K562 (cell line): ENCODE data around the gene KCTD18. TPM values are rescaled to one million over a fixed set of nuclear protein-coding genes. Genes with fewer than 3 reads are reported as not detected.

Experiments used
- ATAC-seq: fragments of 200-7000 bp; cut with Tn5 transposase; 3 replicates; pipeline ENCODE4 v1.9.1; 2020; ENCODE audit warnings: moderate library complexity
- BruUV-seq: library from RNA; stranded (reverse); fragments of 400-500 nt; replicated peaks from 2 replicates; lab custom pipeline; 2021; lab: Mats Ljungman, UMichigan
- CTCF ChIA-PET: fragments of 300-600 bp; formaldehyde crosslinking; extraction: SDS; loops from one replicate; lab custom pipeline; 2021; ENCODE audit warnings: low intra/inter-chr PET ratio; lab: Yijun Ruan, JAX
- POLR2A ChIA-PET: fragments of 300-600, 350-650 bp; sonication (Branson Sonifier 250); formaldehyde crosslinking; extraction: SDS; loops from one replicate; lab custom pipeline; 2021; ENCODE audit warnings: antibody characterized with exemption, inconsistent platforms; lab: Yijun Ruan, JAX
- DNase-seq, 4 experiments: peaks; one replicate each; pipeline versions ENCODE4 v3.0.0 to v3.0.0-alpha.2; 2011 to 2018; ENCODE audit warnings: low spot score in 3 of 4, mixed read lengths in 3 of 4; ENCODE audit errors: extremely low read depth in 1 of 4
- FAIRE-seq: peaks from 2 replicates; lab custom pipeline; 2011; peaks lifted over from hg19 to GRCh38; lab: Jason Lieb, UNC
- H2AFZ ChIP-seq: 2 replicates; pipeline ENCODE4 v1.6.0; 2011; ENCODE audit warnings: low read depth, low read length, control low read depth, inconsistent platforms
- H3K27ac ChIP-seq: fragments of 200-600 bp; 3 replicates; pipeline ENCODE4 v1.8.0; 2011; ENCODE audit warnings: low read depth, mild to moderate bottlenecking, control low read depth, inconsistent platforms, low read length, moderate library complexity, mixed read lengths; ENCODE audit errors: extremely low read depth
- H3K27me3 ChIP-seq, 2 experiments: fragments of 300-600 bp in 1 of 2; 2 replicates in 1 of 2; 3 replicates in 1 of 2; pipeline versions ENCODE4 v1.6.0 to v1.8.0; 2011; ENCODE audit warnings: inconsistent platforms in 2 of 2, low read length in 2 of 2, mild to moderate bottlenecking in 1 of 2, mixed read lengths in 1 of 2, moderate library complexity in 1 of 2; ENCODE audit not compliant: control insufficient read depth in 2 of 2, insufficient read depth in 2 of 2
- H3K36me3 ChIP-seq: fragments of 300-600 bp; 3 replicates; pipeline ENCODE4 v1.8.0; 2011; ENCODE audit warnings: mild to moderate bottlenecking, low read length, inconsistent platforms; ENCODE audit not compliant: control insufficient read depth, insufficient read depth
- H3K4me1 ChIP-seq, 2 experiments: fragments of 200-600 bp in 1 of 2; replicated peaks in 1 of 2; 2 replicates in 1 of 2; 3 replicates in 1 of 2; pipeline versions ENCODE4 v1.5.1 to v1.8.0; 2011; ENCODE audit warnings: inconsistent platforms in 2 of 2, low read length in 2 of 2, mild to moderate bottlenecking in 1 of 2, mixed read lengths in 1 of 2, moderate library complexity in 1 of 2; ENCODE audit not compliant: control insufficient read depth in 2 of 2, insufficient read depth in 2 of 2
- H3K4me2 ChIP-seq: 2 replicates; pipeline ENCODE4 v1.6.1; 2011; ENCODE audit warnings: low read length, control low read depth, inconsistent platforms, mixed read lengths; ENCODE audit not compliant: insufficient read depth
- H3K4me3 ChIP-seq: fragments of 200-600 bp; sonication (generic), shearing (Covaris generic); 2 replicates; pipeline ENCODE4 v1.5.1; 2016; ENCODE audit warnings: control low read depth, inconsistent platforms
- H3K79me2 ChIP-seq: fragments of 200-600 bp; 3 replicates; pipeline ENCODE4 v1.8.0; 2011; ENCODE audit warnings: low read length, inconsistent platforms; ENCODE audit not compliant: control insufficient read depth, insufficient read depth
- H3K9ac ChIP-seq, 2 experiments: 2 replicates each; pipeline versions ENCODE4 v1.6.0 to v1.6.1; 2011; ENCODE audit warnings: low read depth in 2 of 2, low read length in 2 of 2, control low read depth in 1 of 2, inconsistent platforms in 1 of 2, mild to moderate bottlenecking in 1 of 2, mixed read lengths in 1 of 2; ENCODE audit not compliant: insufficient read depth in 1 of 2
- H3K9me1 ChIP-seq: one replicate; pipeline ENCODE4 v1.6.0; 2011; ENCODE audit warnings: inconsistent platforms, mild to moderate bottlenecking, low read length, moderate library complexity; ENCODE audit not compliant: control insufficient read depth, insufficient read depth
- H3K9me3 ChIP-seq: replicated peaks from 2 replicates; pipeline ENCODE4 v1.5.1; 2011; ENCODE audit warnings: low read depth, low read length, inconsistent platforms; ENCODE audit not compliant: control insufficient read depth, insufficient read depth
- H4K20me1 ChIP-seq: replicated peaks from 2 replicates; pipeline ENCODE4 v1.6.1; 2011; ENCODE audit warnings: low read length, inconsistent platforms, mixed read lengths; ENCODE audit not compliant: control insufficient read depth, insufficient read depth
- CHD2 ChIP-seq: IDR thresholded peaks from 2 replicates; pipeline ENCODE4 v1.6.1; 2011; ENCODE audit warnings: low read depth, low read length
- FOXK1 ChIP-seq: sonication (generic); formaldehyde crosslinking; IDR thresholded peaks from 2 replicates; pipeline ENCODE4 v1.8.0; 2022; ENCODE audit warnings: missing genetic modification reagents, mild to moderate bottlenecking, borderline replicate concordance
- RFX1 ChIP-seq: fragments of 450-650 bp; IDR thresholded peaks from 2 replicates; pipeline ENCODE4 v1.6.1; 2016; ENCODE audit warnings: mild to moderate bottlenecking, moderate library complexity
- XRCC5 ChIP-seq: fragments of 200-400 bp; formaldehyde crosslinking; IDR thresholded peaks from 2 replicates; pipeline ENCODE4 v1.6.1; 2017; ENCODE audit warnings: low read depth, mild to moderate bottlenecking, low read length
- ZNF12 ChIP-seq: sonication (generic); formaldehyde crosslinking; IDR thresholded peaks from 2 replicates; pipeline ENCODE4 v1.4.0; 2020; ENCODE audit warnings: mild to moderate bottlenecking, missing genetic modification reagents
- ZNF561 ChIP-seq: fragments of 450-650 bp; formaldehyde crosslinking; conservative IDR thresholded peaks from 2 replicates; pipeline ENCODE4 v1.4.0; 2020; ENCODE audit warnings: mild to moderate bottlenecking, moderate library complexity
- ZNF644 ChIP-seq: fragments of 200-800 bp; sonication (Bioruptor generic); IDR thresholded peaks from 2 replicates; pipeline ENCODE4 v1.6.1; 2016; ENCODE audit warnings: low read depth, missing genetic modification characterization, missing compliant biosample characterization
- in situ Hi-C: fragments of 300-500 bp; cut with MboI; formaldehyde crosslinking; loops from 4 replicates; pipeline ENCODE4 v1.15.0; 2018; ENCODE audit warnings: inconsistent platforms, mixed read lengths
- intact Hi-C: fragments of 100-400 bp; cut with micrococcal nuclease; formaldehyde crosslinking; loops from 2 replicates; pipeline ENCODE4 v1.14.2; 2022
- polyA plus RNA-seq, 8 experiments: library from polyadenylated mRNA; depleted of rRNA in 4 of 8; stranded (reverse) in 5 of 8; unstranded in 3 of 8; fragments of >200 nt; fragmentation: Nextera tagmentation in 2 of 8; fragmentation: Illumina TruSeq in 1 of 8; extraction: Ambion mirVana in 2 of 8; extraction: Trizol in 1 of 8; gene quantifications; 2 replicates each; pipeline versions ENCODE4 v1.2.1 to v1.2.3, GENCODE V29; 2011 to 2014; ENCODE audit warnings: inconsistent platforms in 1 of 8, missing spikeins in 1 of 8
- total RNA-seq, 7 experiments: library from RNA; depleted of rRNA in 6 of 7; stranded (reverse); fragments of >200 nt in 6 of 7; fragmentation: Illumina TruSeq in 2 of 7; extraction: Trizol in 2 of 7; gene quantifications; 2 replicates each; pipeline versions ENCODE4 v1.2.1 to v1.2.3, GENCODE V29; 2011 to 2021; ENCODE audit warnings: low replicate concordance in 1 of 7
- TF ChIP-seq, protein P1 (sequence below): fragments of 250-450 bp; sonication (Bioruptor Pico); IDR thresholded peaks from 2 replicates; pipeline ENCODE4 v1.8.0; 2021; ENCODE audit warnings: moderate library complexity, mild to moderate bottlenecking, inconsistent platforms
- TF ChIP-seq, protein P2 (sequence below): sonication (generic); formaldehyde crosslinking; IDR thresholded peaks from 2 replicates; pipeline ENCODE4 v1.8.0; 2023; ENCODE audit warnings: mild to moderate bottlenecking, missing genetic modification reagents
- TF ChIP-seq, protein P3 (sequence below): fragments of 150-350 bp; IDR thresholded peaks from 2 replicates; pipeline ENCODE4 v1.6.1; 2014; ENCODE audit warnings: low read depth, mild to moderate bottlenecking, low read length, borderline replicate concordance

KCTD18 gene
- total and polyA plus RNA-seq, 9 of the 15 experiments (the other 6 are each of a cell fraction or from before 2014, with no cell fraction given) = 0.39 to 5.4 (median 3.8) TPM

DNA sequence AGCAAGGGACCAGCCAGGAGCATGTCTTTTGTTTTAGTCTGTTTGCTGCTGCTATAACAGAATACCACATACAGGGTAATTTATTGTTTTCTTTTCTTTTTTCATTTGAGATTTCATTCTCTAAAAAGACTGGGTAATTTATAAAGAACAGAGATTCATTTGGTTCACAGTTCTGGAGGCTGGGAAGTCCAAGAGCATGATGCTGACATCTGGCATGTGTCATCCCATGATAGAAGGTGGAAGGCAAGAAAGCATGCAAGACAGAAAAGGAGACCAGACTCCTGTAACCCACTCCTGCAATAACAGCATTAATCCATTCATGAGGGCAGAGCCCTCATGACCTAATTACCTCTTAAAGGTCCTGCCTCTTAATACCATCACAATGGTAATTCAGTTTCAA lies 30.9 kb upstream of the KCTD18 start:
- Histone ChIP-seq H3K79me2 (no peaks in the 10 kb centered on the region), H3K36me3 (peaks cover 50% of the 10 kb centered on the region; the same call in 2 of the 3 replicates), H3K9me1 (no peaks in the 10 kb centered on the region), H3K9ac (no peak overlapping the region), H3K9me3 (no peaks in the 10 kb centered on the region; the same call in 1 of the 2 replicates), H2AFZ (no peak overlapping the region), H4K20me1 (no peaks in the 10 kb centered on the region), H3K4me1 (no peaks in the 10 kb centered on the region), H3K4me2 (no peak overlapping the region), H3K27ac (no peak overlapping the region), H3K27me3 (no peaks in the 10 kb centered on the region), H3K4me3 (no peak overlapping the region)
- CTCF ChIA-PET = no interaction called here
- no peak for ATAC-seq
- no peak for TF ChIP-seq ZNF644 (tag)
- TF ChIP-seq ZNF12 (CRISPR knock-in tag) = no peak
- no peak for TF ChIP-seq CHD2
- TF ChIP-seq, protein P1, sequence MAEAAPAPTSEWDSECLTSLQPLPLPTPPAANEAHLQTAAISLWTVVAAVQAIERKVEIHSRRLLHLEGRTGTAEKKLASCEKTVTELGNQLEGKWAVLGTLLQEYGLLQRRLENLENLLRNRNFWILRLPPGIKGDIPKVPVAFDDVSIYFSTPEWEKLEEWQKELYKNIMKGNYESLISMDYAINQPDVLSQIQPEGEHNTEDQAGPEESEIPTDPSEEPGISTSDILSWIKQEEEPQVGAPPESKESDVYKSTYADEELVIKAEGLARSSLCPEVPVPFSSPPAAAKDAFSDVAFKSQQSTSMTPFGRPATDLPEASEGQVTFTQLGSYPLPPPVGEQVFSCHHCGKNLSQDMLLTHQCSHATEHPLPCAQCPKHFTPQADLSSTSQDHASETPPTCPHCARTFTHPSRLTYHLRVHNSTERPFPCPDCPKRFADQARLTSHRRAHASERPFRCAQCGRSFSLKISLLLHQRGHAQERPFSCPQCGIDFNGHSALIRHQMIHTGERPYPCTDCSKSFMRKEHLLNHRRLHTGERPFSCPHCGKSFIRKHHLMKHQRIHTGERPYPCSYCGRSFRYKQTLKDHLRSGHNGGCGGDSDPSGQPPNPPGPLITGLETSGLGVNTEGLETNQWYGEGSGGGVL (CRISPR knock-in tag) = no peak
- TF ChIP-seq XRCC5 = no peak
- no peak for TF ChIP-seq RFX1
- TF ChIP-seq FOXK1 = no peak
- no peak for TF ChIP-seq ZNF561 (CRISPR knock-in tag)
- TF ChIP-seq, protein P2, sequence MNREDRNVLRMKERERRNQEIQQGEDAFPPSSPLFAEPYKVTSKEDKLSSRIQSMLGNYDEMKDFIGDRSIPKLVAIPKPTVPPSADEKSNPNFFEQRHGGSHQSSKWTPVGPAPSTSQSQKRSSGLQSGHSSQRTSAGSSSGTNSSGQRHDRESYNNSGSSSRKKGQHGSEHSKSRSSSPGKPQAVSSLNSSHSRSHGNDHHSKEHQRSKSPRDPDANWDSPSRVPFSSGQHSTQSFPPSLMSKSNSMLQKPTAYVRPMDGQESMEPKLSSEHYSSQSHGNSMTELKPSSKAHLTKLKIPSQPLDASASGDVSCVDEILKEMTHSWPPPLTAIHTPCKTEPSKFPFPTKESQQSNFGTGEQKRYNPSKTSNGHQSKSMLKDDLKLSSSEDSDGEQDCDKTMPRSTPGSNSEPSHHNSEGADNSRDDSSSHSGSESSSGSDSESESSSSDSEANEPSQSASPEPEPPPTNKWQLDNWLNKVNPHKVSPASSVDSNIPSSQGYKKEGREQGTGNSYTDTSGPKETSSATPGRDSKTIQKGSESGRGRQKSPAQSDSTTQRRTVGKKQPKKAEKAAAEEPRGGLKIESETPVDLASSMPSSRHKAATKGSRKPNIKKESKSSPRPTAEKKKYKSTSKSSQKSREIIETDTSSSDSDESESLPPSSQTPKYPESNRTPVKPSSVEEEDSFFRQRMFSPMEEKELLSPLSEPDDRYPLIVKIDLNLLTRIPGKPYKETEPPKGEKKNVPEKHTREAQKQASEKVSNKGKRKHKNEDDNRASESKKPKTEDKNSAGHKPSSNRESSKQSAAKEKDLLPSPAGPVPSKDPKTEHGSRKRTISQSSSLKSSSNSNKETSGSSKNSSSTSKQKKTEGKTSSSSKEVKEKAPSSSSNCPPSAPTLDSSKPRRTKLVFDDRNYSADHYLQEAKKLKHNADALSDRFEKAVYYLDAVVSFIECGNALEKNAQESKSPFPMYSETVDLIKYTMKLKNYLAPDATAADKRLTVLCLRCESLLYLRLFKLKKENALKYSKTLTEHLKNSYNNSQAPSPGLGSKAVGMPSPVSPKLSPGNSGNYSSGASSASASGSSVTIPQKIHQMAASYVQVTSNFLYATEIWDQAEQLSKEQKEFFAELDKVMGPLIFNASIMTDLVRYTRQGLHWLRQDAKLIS (CRISPR knock-in tag) = no peak
- TF ChIP-seq, protein P3, sequence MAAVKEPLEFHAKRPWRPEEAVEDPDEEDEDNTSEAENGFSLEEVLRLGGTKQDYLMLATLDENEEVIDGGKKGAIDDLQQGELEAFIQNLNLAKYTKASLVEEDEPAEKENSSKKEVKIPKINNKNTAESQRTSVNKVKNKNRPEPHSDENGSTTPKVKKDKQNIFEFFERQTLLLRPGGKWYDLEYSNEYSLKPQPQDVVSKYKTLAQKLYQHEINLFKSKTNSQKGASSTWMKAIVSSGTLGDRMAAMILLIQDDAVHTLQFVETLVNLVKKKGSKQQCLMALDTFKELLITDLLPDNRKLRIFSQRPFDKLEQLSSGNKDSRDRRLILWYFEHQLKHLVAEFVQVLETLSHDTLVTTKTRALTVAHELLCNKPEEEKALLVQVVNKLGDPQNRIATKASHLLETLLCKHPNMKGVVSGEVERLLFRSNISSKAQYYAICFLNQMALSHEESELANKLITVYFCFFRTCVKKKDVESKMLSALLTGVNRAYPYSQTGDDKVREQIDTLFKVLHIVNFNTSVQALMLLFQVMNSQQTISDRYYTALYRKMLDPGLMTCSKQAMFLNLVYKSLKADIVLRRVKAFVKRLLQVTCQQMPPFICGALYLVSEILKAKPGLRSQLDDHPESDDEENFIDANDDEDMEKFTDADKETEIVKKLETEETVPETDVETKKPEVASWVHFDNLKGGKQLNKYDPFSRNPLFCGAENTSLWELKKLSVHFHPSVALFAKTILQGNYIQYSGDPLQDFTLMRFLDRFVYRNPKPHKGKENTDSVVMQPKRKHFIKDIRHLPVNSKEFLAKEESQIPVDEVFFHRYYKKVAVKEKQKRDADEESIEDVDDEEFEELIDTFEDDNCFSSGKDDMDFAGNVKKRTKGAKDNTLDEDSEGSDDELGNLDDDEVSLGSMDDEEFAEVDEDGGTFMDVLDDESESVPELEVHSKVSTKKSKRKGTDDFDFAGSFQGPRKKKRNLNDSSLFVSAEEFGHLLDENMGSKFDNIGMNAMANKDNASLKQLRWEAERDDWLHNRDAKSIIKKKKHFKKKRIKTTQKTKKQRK = no peak
- no peak for DNase-seq
- POLR2A ChIA-PET = no interaction called here
- FAIRE-seq = no peak
- no TSS peak for BruUV-seq
- in situ Hi-C loops = no loop called here
- intact Hi-C loops = no loop called here
